Posterior vena cava (tissue), 2 donors: Measurements from ENCODE around the gene PARD3B. TPM values are rescaled to one million over a fixed set of nuclear protein-coding genes. Genes with fewer than 3 reads are reported as not detected.

Experiments
- DNase-seq: peaks from one replicate; pipeline ENCODE4 v3.0.0-alpha.2; 2020; ENCODE audit warnings: low spot score
- intact Hi-C, 2 donors: fragments of 100-400 bp; cut with DNase I; formaldehyde crosslinking; loops; one replicate each; pipeline versions ENCODE4 v1.14.1 to v1.14.2; 2022 to 2023
- total RNA-seq, 2 donors: library from RNA; stranded (reverse); fragmentation: NEBNext Ultra II Directional; extraction: Animal tissue kit (Norgen Biotek cat#: 25700); gene quantifications; one replicate each; pipeline ENCODE4 v1.2.1, GENCODE V29; 2021
- donor health status: DM: yes; HTN: yes; CAD: no.
- donor health status: DM: yes; HTN: yes; CAD: no.

Gene PARD3B
- total RNA-seq, 2 donors from 2014 or later, result 37.0 to 48.1 TPM

GRCh38 chr2:205405752-205406151 is 860.5 kb downstream of the PARD3B start:
- intact Hi-C loops, result no loop called here
- DNase-seq, result no peak

DNA sequence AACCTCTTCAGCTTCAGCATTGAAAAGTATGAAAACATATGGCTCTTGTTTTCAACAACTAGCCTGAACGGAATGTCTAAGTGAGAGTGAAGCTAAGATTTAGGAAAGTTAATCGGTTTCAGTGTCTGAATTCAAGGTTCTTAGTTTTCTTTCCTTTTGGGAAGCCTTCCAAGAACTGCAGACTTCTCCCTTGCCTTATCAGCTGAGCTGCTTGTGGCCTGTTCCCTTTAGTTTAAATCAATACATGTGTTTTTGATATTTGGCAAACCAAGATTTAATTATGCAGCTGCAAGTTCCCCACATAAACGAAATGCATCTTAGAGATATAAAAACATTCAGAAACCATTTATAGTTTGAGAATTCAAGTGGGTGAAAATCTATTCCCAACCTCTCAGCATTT is 862.7 kb downstream of the PARD3B start:
- intact Hi-C loops, result no loop called here
- no peak for DNase-seq

DNA sequence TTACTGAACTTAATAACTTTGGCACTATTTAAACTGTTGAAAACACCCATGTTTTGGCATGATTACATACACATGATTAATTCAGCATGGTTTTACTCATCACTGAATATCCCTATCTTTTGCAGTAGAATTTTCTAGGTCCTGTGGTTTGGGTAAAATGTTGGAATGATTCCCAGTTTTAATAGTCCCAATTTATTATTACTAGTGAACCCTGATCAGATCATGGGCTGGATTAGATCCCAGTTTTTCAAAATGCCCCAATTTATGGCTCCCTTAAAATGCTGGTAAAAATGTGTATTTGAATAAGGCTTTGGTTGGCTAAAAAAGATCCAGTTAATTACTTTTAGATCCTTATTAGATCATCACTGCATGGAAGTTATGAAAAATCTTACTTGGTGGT is 863.4 kb downstream of the PARD3B start:
- no peak for DNase-seq
- intact Hi-C loops, result no loop called here

DNA sequence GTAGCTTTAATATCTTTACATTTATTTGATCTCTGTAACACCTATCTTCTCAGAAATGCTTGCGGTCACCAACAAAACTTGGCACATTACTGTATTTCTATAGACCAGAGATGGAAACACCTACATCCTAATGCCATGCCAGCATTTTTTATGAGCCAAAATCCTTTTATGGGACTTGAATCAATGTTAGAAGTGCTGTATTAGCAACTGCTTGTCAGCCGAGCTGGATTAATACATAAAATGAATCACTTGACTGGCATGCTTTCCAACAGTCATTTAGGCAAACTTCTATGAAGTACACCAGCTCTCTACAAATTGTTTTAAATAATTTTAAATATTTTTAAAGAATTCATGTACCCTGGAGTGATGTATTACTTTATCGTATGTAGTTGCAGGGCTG is 864.1 kb downstream of the PARD3B start:
- no peak for DNase-seq
- intact Hi-C loops, result no loop called here

- intact Hi-C loops, result no loop called here
- no peak for DNase-seq
Measured at GRCh38 chr2:205411558-205411957, 866.3 kb downstream of the PARD3B start.

GRCh38 chr2:205424326-205424725 is 879.1 kb downstream of the PARD3B start:
- no peak for DNase-seq
- intact Hi-C loops, result no loop called here

- DNase-seq, result no peak
- intact Hi-C loops, result no loop called here
Measured at GRCh38 chr2:205425102-205425501, 879.8 kb downstream of the PARD3B start.

DNA sequence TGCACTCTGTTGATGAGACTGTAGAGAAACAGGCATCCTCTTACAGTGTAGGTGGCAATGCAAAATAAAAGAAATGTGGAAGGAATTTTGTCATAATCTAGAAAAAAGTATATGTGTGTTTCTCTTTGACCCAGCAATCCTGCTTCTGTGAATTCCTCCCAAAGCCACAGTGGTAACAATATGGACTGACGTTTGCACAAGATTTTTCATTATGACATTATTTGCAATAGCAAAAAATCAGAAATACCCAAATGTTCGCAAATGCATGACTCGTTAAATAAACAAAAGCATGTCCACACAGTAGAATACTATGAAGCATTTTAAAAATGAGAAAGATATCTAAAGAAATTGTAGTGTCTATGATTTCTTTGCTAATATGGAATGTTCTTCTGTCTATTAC is 881.8 kb downstream of the PARD3B start:
- intact Hi-C loops, result no loop called here
- DNase-seq, result no peak

DNA sequence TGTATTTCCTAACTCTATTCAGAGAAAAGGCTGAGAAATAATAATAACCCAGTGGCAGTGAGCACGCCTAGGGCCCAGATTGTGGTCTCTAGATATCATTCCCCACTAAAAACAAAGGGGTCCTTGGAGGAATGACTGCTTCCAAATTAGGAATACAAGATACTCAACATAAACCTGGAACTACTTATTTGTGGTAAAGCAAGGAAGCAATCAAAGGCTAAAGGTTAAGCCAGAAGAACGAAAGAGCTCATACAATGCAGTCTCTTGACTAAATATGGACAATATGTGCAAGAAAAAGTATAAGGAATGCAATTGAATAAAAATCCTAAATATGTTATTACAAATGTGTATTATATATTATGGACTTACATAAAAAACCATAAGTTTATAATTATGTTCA is 883.5 kb downstream of the PARD3B start:
- no peak for DNase-seq
- intact Hi-C loops, result no loop called here

DNA sequence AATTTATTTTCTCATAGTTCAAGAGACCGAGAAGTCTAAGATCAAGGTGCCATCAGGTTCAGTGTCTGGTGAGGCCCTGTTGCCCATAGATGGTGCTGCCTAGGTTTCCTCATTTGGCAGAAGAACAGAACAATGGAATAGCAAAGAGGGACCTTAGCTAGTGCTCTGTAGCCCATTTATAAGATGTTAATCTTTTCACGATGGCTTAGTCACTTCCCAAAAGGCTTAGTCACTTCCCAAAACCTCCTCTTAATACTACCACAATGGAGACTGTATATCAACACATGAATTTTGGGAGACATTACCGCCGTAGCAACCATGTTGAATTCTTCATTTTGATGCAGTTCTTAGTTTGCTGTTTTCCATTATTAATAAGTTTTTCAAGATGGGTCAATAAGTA is 890.7 kb downstream of the PARD3B start:
- intact Hi-C loops, result no loop called here
- no peak for DNase-seq

DNA sequence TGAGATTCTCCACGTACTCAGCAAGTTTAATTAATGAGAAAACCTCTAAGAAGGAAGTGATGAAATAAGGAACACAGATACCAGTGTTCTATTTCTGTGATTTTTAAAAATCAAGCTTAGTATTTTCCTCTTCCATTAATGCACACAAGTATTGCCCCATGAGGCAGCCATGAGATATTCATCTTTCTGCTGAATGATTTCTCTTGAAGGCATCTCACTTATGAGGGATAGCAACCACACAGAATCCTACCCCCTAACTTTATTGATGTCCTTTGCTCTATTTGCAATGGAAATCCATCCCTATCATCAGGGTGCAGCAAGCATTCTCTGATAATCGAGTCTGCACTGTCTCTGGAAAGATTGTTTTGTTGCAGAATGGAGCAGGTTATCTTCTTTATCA is 893.0 kb downstream of the PARD3B start:
- intact Hi-C loops, result no loop called here
- no peak for DNase-seq

GRCh38 chr2:205439621-205440020 is 894.3 kb downstream of the PARD3B start:
- intact Hi-C loops, result no loop called here
- DNase-seq, result no peak

GRCh38 chr2:205441524-205441923 is 896.2 kb downstream of the PARD3B start:
- intact Hi-C loops, result no loop called here
- DNase-seq, result no peak

GRCh38 chr2:205448189-205448588 is 902.9 kb downstream of the PARD3B start:
- intact Hi-C loops, result no loop called here
- no peak for DNase-seq

GRCh38 chr2:205451901-205452512 is 906.7 kb downstream of the PARD3B start:
- no peak for DNase-seq
- intact Hi-C loops, result no loop called here

- intact Hi-C loops, result no loop called here
- DNase-seq, result no peak
Measured at GRCh38 chr2:205453202-205453601, 907.9 kb downstream of the PARD3B start.

DNA sequence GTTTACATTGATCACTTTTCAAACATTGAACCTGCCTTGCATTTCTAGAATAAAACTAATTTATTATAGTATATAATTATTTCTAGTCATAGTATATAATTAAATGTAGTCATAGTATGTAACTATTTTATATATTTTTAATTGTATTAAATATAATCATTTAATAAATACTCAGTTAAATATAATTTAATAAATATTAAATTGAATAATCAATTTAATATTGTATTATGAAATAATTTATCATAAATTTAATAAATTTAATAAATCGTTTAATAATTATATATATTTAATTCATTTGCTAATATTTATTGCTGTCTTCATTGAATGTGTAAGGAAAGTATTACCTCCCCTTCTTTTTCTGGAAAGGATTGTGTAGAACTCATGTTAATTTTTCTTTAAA is 911.4 kb downstream of the PARD3B start:
- intact Hi-C loops, result no loop called here

GRCh38 chr2:205460217-205460616 is 914.9 kb downstream of the PARD3B start:
- no peak for DNase-seq
- intact Hi-C loops, result no loop called here

More for the DNA sequence above, 911.4 kb downstream of the PARD3B start:
- no peak for DNase-seq

DNA sequence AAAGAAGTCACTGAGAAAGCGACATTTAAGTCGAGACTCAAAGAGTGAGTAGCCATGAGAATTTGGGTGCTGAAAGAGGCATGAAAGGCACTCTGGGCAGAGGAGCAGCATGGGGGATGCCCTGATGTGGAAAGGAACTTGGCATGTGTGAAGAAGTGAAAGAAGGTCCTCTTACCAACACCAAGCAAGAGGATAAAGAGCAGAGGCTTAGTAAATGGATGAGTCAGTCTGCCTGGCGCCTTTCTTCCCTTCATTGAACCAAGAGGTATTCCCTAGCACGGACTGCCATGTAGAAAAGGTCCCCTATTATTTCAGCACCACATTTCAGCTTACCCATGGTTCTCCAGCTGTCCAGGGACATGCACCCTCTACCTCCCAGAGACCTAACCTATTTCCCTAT is 915.9 kb downstream of the PARD3B start:
- no peak for DNase-seq
- intact Hi-C loops, result no loop called here

DNA sequence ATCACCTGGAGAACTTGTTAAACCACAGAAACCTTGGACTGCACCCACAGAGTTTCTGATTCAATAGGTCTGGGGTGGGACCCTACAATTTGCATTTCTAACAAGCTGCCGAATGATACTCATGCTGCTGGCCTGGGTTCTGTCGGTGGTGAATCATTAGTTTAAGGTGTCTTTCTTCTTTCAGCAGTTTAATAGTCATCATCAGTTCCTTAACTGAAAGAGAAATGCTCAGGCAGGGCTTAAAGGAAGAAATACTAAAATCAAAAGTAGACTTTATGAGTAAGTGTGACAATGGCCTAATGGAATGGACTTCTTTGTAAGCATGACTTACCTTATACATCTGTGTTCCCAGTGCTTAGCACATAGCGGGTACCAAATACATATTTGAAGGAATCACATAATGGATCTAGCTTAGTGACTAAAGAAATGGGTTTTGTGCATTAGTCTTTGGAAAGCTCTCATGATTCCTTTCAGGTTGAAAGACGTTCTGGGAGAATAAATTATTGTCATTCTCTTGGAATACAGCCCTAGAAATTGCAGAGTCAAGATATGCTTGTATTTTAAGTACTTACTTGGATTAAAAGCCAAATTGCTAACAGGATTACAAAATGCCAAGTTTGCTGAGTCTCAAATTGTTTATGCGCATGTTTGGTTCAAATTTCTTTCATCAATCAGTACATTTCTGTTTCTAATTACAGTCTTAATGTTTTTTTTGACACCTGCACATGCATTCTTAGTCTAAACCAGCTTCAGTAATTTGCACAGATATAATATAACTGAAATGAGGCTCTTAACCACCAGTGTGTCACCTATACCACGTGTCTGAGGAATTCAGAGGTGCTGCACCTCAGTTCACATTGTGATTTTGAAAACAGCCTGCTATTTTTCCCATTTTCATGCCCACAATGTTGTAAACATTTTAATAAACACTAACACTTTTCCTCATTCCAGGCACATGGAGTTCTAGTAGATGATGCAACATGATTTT is 916.7 kb downstream of the PARD3B start:
- no peak for DNase-seq
- intact Hi-C loops, result no loop called here
